Measurements from ENCODE around the gene ZNF222. TPM values are rescaled to one million over a fixed set of nuclear protein-coding genes. Genes with fewer than 3 reads are reported as not detected.

ZNF222 gene
- total and polyA plus RNA-seq, 2 of the 8 experiments (the other 6 are each of a cell fraction or from before 2014, with no cell fraction given) = 1.7 to 3.4 TPM

DNA sequence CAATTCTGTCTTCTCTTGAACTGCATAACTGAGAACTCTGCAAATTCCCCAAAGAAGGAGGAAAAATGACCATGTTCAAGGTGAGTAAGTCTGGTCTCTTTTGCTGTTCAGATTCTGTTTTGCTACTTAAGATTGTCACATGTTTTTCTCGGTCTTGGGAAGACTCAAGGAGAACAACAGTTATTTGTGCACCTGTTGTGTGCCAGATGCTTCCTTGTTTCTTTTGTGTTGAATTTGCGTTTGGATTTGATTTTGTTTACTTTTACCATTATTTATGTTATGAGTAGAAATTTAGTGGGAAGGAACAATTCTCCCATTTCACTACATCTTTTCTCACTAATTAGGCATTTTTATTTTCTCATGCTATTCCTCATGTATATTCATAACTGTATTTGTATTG is 51.1 kb downstream of the ZNF222 start (continued):
- no peak for TF ChIP-seq POLR2A (IDR thresholded peaks at IDR 0.05; ENCODE audit: control extremely low read depth in 1 of 2, low read depth in 2 of 2, low read length in 2 of 2)
- TF ChIP-seq ASH2L (IDR thresholded peaks at IDR 0.05; ENCODE audit: low read length) = no peak
- TF ChIP-seq SIN3A (conservative IDR thresholded peaks at IDR 0.05 in 1 of 2, IDR thresholded peaks at IDR 0.05 in 1 of 2; ENCODE audit: low read depth in 1 of 2, low read length in 2 of 2) = no peak
- no peak for TF ChIP-seq CTBP2 (IDR thresholded peaks at IDR 0.05; ENCODE audit: borderline replicate concordance, insufficient read depth, insufficient read length, low read length)

Small RNA genes lying within 50 kb of the gene (small RNA-seq; reads per million reads assigned to genes)
- not detected for gene AC006213.5 (ENCODE audit: insufficient read depth)

Other genes starting within 250 kb of the ZNF222 start
- gene KCNN4, start 244.4 kb upstream of the ZNF222 start, total RNA-seq (2021; fragmentation: NEBNext Ultra II Directional; extraction: Animal tissue kit (Norgen Biotek cat#: 25700)) = 0.78 and 1.0 TPM in 2 replicates
- 1.5 and 2.0 TPM in 2 replicates for gene KCNN4, start 244.4 kb upstream of the ZNF222 start, polyA plus RNA-seq (2011; rRNA removed)
- gene LYPD5, start 222.9 kb upstream of the ZNF222 start, total RNA-seq (2021; fragmentation: NEBNext Ultra II Directional; extraction: Animal tissue kit (Norgen Biotek cat#: 25700)) = 0.59 and 0.74 TPM in 2 replicates
- 4.3 TPM in 2 replicates for gene LYPD5, start 222.9 kb upstream of the ZNF222 start, polyA plus RNA-seq (2011; rRNA removed)
- gene ZNF283, start 198.1 kb upstream of the ZNF222 start, total RNA-seq (2021; fragmentation: NEBNext Ultra II Directional; extraction: Animal tissue kit (Norgen Biotek cat#: 25700)) = 3.6 and 4.3 TPM in 2 replicates
- gene ZNF283, start 198.1 kb upstream of the ZNF222 start, polyA plus RNA-seq (2011; rRNA removed) = 1.1 and 1.6 TPM in 2 replicates
- 3.0 and 4.0 TPM in 2 replicates for gene ZNF404, start 141.4 kb upstream of the ZNF222 start, total RNA-seq (2021; fragmentation: NEBNext Ultra II Directional; extraction: Animal tissue kit (Norgen Biotek cat#: 25700))
- gene ZNF404, start 141.4 kb upstream of the ZNF222 start, polyA plus RNA-seq (2011; rRNA removed) = 0.41 and 0.60 TPM in 2 replicates
- 13.1 and 16.2 TPM in 2 replicates for gene ZNF45, start 90.1 kb upstream of the ZNF222 start, total RNA-seq (2021; fragmentation: NEBNext Ultra II Directional; extraction: Animal tissue kit (Norgen Biotek cat#: 25700))
- gene ZNF45, start 90.1 kb upstream of the ZNF222 start, polyA plus RNA-seq (2011; rRNA removed) = 4.6 and 4.8 TPM in 2 replicates
- 8.4 and 8.9 TPM in 2 replicates for gene ZNF221, start 74.2 kb upstream of the ZNF222 start, total RNA-seq (2021; fragmentation: NEBNext Ultra II Directional; extraction: Animal tissue kit (Norgen Biotek cat#: 25700))
- 0.50 and 0.60 TPM in 2 replicates for gene ZNF221, start 74.2 kb upstream of the ZNF222 start, polyA plus RNA-seq (2011; rRNA removed)
- gene ZNF155, start 41.2 kb upstream of the ZNF222 start, total RNA-seq (2021; fragmentation: NEBNext Ultra II Directional; extraction: Animal tissue kit (Norgen Biotek cat#: 25700)) = 8.6 and 9.0 TPM in 2 replicates
- 2.0 and 3.1 TPM in 2 replicates for gene ZNF155, start 41.2 kb upstream of the ZNF222 start, polyA plus RNA-seq (2011; rRNA removed)
- 2.5 and 3.6 TPM in 2 replicates for gene ZNF230, start 22.4 kb upstream of the ZNF222 start, total RNA-seq (2021; fragmentation: NEBNext Ultra II Directional; extraction: Animal tissue kit (Norgen Biotek cat#: 25700))
- gene ZNF230, start 22.4 kb upstream of the ZNF222 start, polyA plus RNA-seq (2011; rRNA removed) = 1.1 and 1.5 TPM in 2 replicates
- gene ZNF223, start 26.7 kb downstream of the ZNF222 start, total RNA-seq (2021; fragmentation: NEBNext Ultra II Directional; extraction: Animal tissue kit (Norgen Biotek cat#: 25700)) = 3.9 and 4.3 TPM in 2 replicates
- gene ZNF223, start 26.7 kb downstream of the ZNF222 start, polyA plus RNA-seq (2011; rRNA removed) = 1.0 and 1.7 TPM in 2 replicates
- gene ZNF284, start 46.8 kb downstream of the ZNF222 start, total RNA-seq (2021; fragmentation: NEBNext Ultra II Directional; extraction: Animal tissue kit (Norgen Biotek cat#: 25700)) = 3.4 and 3.5 TPM in 2 replicates
- 0.77 and 1.1 TPM in 2 replicates for gene ZNF284, start 46.8 kb downstream of the ZNF222 start, polyA plus RNA-seq (2011; rRNA removed)
- 12.7 and 17.2 TPM in 2 replicates for gene ZNF224, start 69.0 kb downstream of the ZNF222 start, total RNA-seq (2021; fragmentation: NEBNext Ultra II Directional; extraction: Animal tissue kit (Norgen Biotek cat#: 25700))
- 3.7 and 4.3 TPM in 2 replicates for gene ZNF224, start 69.0 kb downstream of the ZNF222 start, polyA plus RNA-seq (2011; rRNA removed)
- gene ZNF225, start 88.0 kb downstream of the ZNF222 start, total RNA-seq (2021; fragmentation: NEBNext Ultra II Directional; extraction: Animal tissue kit (Norgen Biotek cat#: 25700)) = 4.3 and 5.0 TPM in 2 replicates
- 0.60 and 0.98 TPM in 2 replicates for gene ZNF225, start 88.0 kb downstream of the ZNF222 start, polyA plus RNA-seq (2011; rRNA removed)
- 8.7 and 12.3 TPM in 2 replicates for gene ZNF234, start 116.2 kb downstream of the ZNF222 start, total RNA-seq (2021; fragmentation: NEBNext Ultra II Directional; extraction: Animal tissue kit (Norgen Biotek cat#: 25700))
- gene ZNF234, start 116.2 kb downstream of the ZNF222 start, polyA plus RNA-seq (2011; rRNA removed) = 1.3 and 1.9 TPM in 2 replicates
- gene ZNF226, start 139.7 kb downstream of the ZNF222 start, total RNA-seq (2021; fragmentation: NEBNext Ultra II Directional; extraction: Animal tissue kit (Norgen Biotek cat#: 25700)) = 12.6 and 18.3 TPM in 2 replicates
- gene ZNF226, start 139.7 kb downstream of the ZNF222 start, polyA plus RNA-seq (2011; rRNA removed) = 3.2 and 4.1 TPM in 2 replicates
- gene ZNF227, start 187.2 kb downstream of the ZNF222 start, total RNA-seq (2021; fragmentation: NEBNext Ultra II Directional; extraction: Animal tissue kit (Norgen Biotek cat#: 25700)) = 23.9 and 25.8 TPM in 2 replicates
- 3.2 and 4.9 TPM in 2 replicates for gene ZNF227, start 187.2 kb downstream of the ZNF222 start, polyA plus RNA-seq (2011; rRNA removed)
- 1.6 and 1.8 TPM in 2 replicates for gene ZNF233, start 234.5 kb downstream of the ZNF222 start, total RNA-seq (2021; fragmentation: NEBNext Ultra II Directional; extraction: Animal tissue kit (Norgen Biotek cat#: 25700))
- 0.19 and 0.54 TPM in 2 replicates for gene ZNF233, start 234.5 kb downstream of the ZNF222 start, polyA plus RNA-seq (2011; rRNA removed)

Data from H1 (cell line).